Suppressor macrophage treated with lipopolysaccharide for 1 hour (primary cell): ENCODE results near the gene ZC3H8.

Source experiments
- DNase-seq, 3 donors: peaks; one replicate each; pipeline ENCODE4 v3.0.0-alpha.2; 2020 to 2022

Gene ZC3H8

GRCh38 chr2:112194482-112194881, 60.4 kb downstream of the ZC3H8 start:
- DNase-seq = no peak

GRCh38 chr2:112194028-112194427, 60.8 kb downstream of the ZC3H8 start:
- no peak for DNase-seq

- DNase-seq = no peak
These were observed 65.8 kb downstream of the ZC3H8 start for GRCh38 chr2:112189001-112189556.

- no peak for DNase-seq
These were observed 66.8 kb downstream of the ZC3H8 start for GRCh38 chr2:112187805-112188596.

- DNase-seq = no peak
These were observed 67.7 kb downstream of the ZC3H8 start for GRCh38 chr2:112187046-112187715.

GRCh38 chr2:112185131-112185530, 69.7 kb downstream of the ZC3H8 start:
- no peak for DNase-seq

- DNase-seq = no peak
These were observed 70.7 kb downstream of the ZC3H8 start for GRCh38 chr2:112184121-112184520.

GRCh38 chr2:112183327-112184025, 71.4 kb downstream of the ZC3H8 start:
- peak in 2 of 3 donors; percentile 2 to 10 for DNase-seq

- DNase-seq = no peak
These were observed 72.2 kb downstream of the ZC3H8 start for GRCh38 chr2:112182581-112183034.

- no peak for DNase-seq
These were observed 73.1 kb downstream of the ZC3H8 start for GRCh38 chr2:112181571-112182290.

GRCh38 chr2:112175958-112176573, 78.8 kb downstream of the ZC3H8 start:
- DNase-seq = no peak

GRCh38 chr2:112175333-112175732, 79.5 kb downstream of the ZC3H8 start:
- DNase-seq = no peak

- DNase-seq = no peak
These were observed 80.5 kb downstream of the ZC3H8 start for GRCh38 chr2:112174383-112174782.

GRCh38 chr2:112173646-112174319, 81.1 kb downstream of the ZC3H8 start:
- no peak for DNase-seq

GRCh38 chr2:112170495-112170894, 84.3 kb downstream of the ZC3H8 start:
- no peak for DNase-seq

- no peak for DNase-seq
These were observed 86.3 kb downstream of the ZC3H8 start for GRCh38 chr2:112168422-112169124.

GRCh38 chr2:112166806-112167499, 87.9 kb downstream of the ZC3H8 start:
- no peak for DNase-seq

- DNase-seq = no peak
These were observed 89.5 kb downstream of the ZC3H8 start for GRCh38 chr2:112165296-112165695.

GRCh38 chr2:112164876-112165275, 90.0 kb downstream of the ZC3H8 start:
- DNase-seq = no peak

- no peak for DNase-seq
These were observed 91.3 kb downstream of the ZC3H8 start for GRCh38 chr2:112163541-112163981.
